Endothelial cell of umbilical vein (primary cell): ENCODE measurements around the gene TUT1. TPM values are rescaled to one million over a fixed set of nuclear protein-coding genes. Genes with fewer than 3 reads are reported as not detected.

Experiments
- BruUV-seq: library from RNA; stranded (reverse); fragments of 400-500 nt; replicated peaks from 2 replicates; lab custom pipeline; 2021; lab: Mats Ljungman, UMichigan
- CTCF ChIA-PET: fragments of 300-600, 350-600 bp; sonication (Branson Sonifier 250); formaldehyde crosslinking; loops from one replicate; lab custom pipeline; 2021; ENCODE audit warnings: antibody characterized with exemption, inconsistent platforms; lab: Charles Lee
- POLR2A ChIA-PET: fragments of 300-600, 350-600 bp; sonication (Branson Sonifier 250); formaldehyde crosslinking; loops from one replicate; lab custom pipeline; 2021; ENCODE audit warnings: antibody characterized with exemption, inconsistent platforms; lab: Charles Lee
- DNase-seq: peaks from one replicate; pipeline ENCODE4 v3.0.0-alpha.2; 2011; ENCODE audit warnings: low read depth, low spot score
- FAIRE-seq: peaks from 2 replicates; lab custom pipeline; 2011; peaks lifted over from hg19 to GRCh38; lab: Jason Lieb, UNC
- H2AFZ ChIP-seq: 2 replicates; pipeline ENCODE4 v1.6.0; 2012; ENCODE audit warnings: low read depth, low read length, control low read depth, inconsistent platforms
- H3K27ac ChIP-seq: 2 replicates; pipeline ENCODE4 v1.5.1; 2011; ENCODE audit warnings: low read depth, mild to moderate bottlenecking, control low read depth, low read length, moderate library complexity; ENCODE audit not compliant: insufficient read depth
- H3K27me3 ChIP-seq, 2 experiments: 2 replicates each; pipeline versions ENCODE4 v1.6.0 to v1.6.1; 2011; ENCODE audit warnings: low read length in 2 of 2, mixed read lengths in 1 of 2; ENCODE audit not compliant: control insufficient read depth in 2 of 2, insufficient read depth in 2 of 2
- H3K36me3 ChIP-seq, 2 experiments: 2 replicates in 1 of 2; 3 replicates in 1 of 2; pipeline ENCODE4 v1.5.1; 2011; ENCODE audit warnings: low read length in 2 of 2, mild to moderate bottlenecking in 1 of 2, moderate library complexity in 1 of 2; ENCODE audit not compliant: control insufficient read depth in 2 of 2, insufficient read depth in 2 of 2; ENCODE audit errors: extremely low read depth in 1 of 2
- H3K4me1 ChIP-seq: 3 replicates; pipeline ENCODE4 v1.5.1; 2011; ENCODE audit warnings: mild to moderate bottlenecking, low read length; ENCODE audit not compliant: control insufficient read depth, insufficient read depth; ENCODE audit errors: extremely low read depth
- H3K4me2 ChIP-seq: 2 replicates; pipeline ENCODE4 v1.6.1; 2011; ENCODE audit warnings: low read length, control low read depth, mixed read lengths; ENCODE audit not compliant: insufficient read depth
- H3K4me3 ChIP-seq, 3 experiments: fragments of 200-600 bp in 1 of 3; sonication (generic), shearing (Covaris generic) in 1 of 3; replicated peaks in 1 of 3; 2 replicates each; pipeline ENCODE4 v1.5.1; 2011 to 2016; ENCODE audit warnings: control low read depth in 3 of 3, low read length in 3 of 3, mild to moderate bottlenecking in 2 of 3, inconsistent platforms in 1 of 3, low read depth in 1 of 3, moderate library complexity in 1 of 3; ENCODE audit not compliant: insufficient read depth in 1 of 3
- H3K79me2 ChIP-seq: 2 replicates; pipeline ENCODE4 v1.6.0; 2012; ENCODE audit warnings: low read length, inconsistent platforms; ENCODE audit not compliant: control insufficient read depth, insufficient read depth
- H3K9ac ChIP-seq: replicated peaks from 2 replicates; pipeline ENCODE3; 2011; ENCODE audit warnings: low read length, control low read depth; ENCODE audit not compliant: insufficient read depth; ENCODE audit errors: extremely low read depth
- H3K9me1 ChIP-seq: replicated peaks from 3 replicates; pipeline ENCODE4 v1.6.0; 2011; ENCODE audit warnings: mild to moderate bottlenecking, low read length; ENCODE audit not compliant: control insufficient read depth, insufficient read depth; ENCODE audit errors: extremely low read depth
- H3K9me3 ChIP-seq: replicated peaks from 2 replicates; pipeline ENCODE4 v1.5.1; 2012; ENCODE audit warnings: low read length, inconsistent platforms; ENCODE audit not compliant: control insufficient read depth, insufficient read depth
- H4K20me1 ChIP-seq: replicated peaks from 2 replicates; pipeline ENCODE3; 2011; ENCODE audit warnings: mild to moderate bottlenecking, low read length; ENCODE audit not compliant: control insufficient read depth, insufficient read depth; ENCODE audit errors: extremely low read depth
- EZH2 ChIP-seq: IDR thresholded peaks from 2 replicates; pipeline ENCODE4 v1.6.1; 2012; ENCODE audit warnings: borderline replicate concordance, low read depth, mild to moderate bottlenecking, moderate library complexity, low read length, inconsistent platforms; ENCODE audit not compliant: severe bottlenecking
- FOS ChIP-seq: IDR thresholded peaks from 2 replicates; pipeline ENCODE4 v1.6.1; 2011; ENCODE audit warnings: mild to moderate bottlenecking, low read length, moderate library complexity, borderline replicate concordance; ENCODE audit not compliant: insufficient read depth
- GATA2 ChIP-seq: IDR thresholded peaks from 2 replicates; pipeline ENCODE4 v1.7.0; 2011; ENCODE audit warnings: low read depth, mild to moderate bottlenecking, moderate library complexity, mixed read lengths, low read length; ENCODE audit not compliant: insufficient read length, insufficient read depth
- JUN ChIP-seq: IDR thresholded peaks from 2 replicates; pipeline ENCODE4 v1.6.1; 2011; ENCODE audit warnings: borderline replicate concordance, low read depth; ENCODE audit not compliant: insufficient read length, insufficient read depth
- MYC ChIP-seq: IDR thresholded peaks from one replicate; pipeline ENCODE4 v1.6.1; 2011; ENCODE audit warnings: mild to moderate bottlenecking, low read depth, low read length
- POLR2A ChIP-seq: IDR thresholded peaks from 2 replicates; pipeline ENCODE4 v1.6.1; 2012; ENCODE audit warnings: low read depth, mild to moderate bottlenecking, control low read depth, low read length
- POLR2AphosphoS5 ChIP-seq: IDR thresholded peaks from 2 replicates; pipeline ENCODE4 v1.6.1; 2012; ENCODE audit warnings: low read depth, mild to moderate bottlenecking, control low read depth, low read length, moderate library complexity; ENCODE audit not compliant: insufficient read depth
- dilution Hi-C: fragments of 300-500 bp; cut with MboI; formaldehyde crosslinking; loops from one replicate; pipeline ENCODE4 v1.15.0; 2019; ENCODE audit warnings: low sequenced_read_pairs; ENCODE audit not compliant: extremely low pct_ligation_motif_present
- intact Hi-C: fragments of 100-400 bp; cut with micrococcal nuclease; formaldehyde crosslinking; loops from one replicate; pipeline ENCODE4 v1.10.0; 2022
- polyA plus RNA-seq, 4 experiments: library from polyadenylated mRNA; depleted of rRNA in 3 of 4; stranded (reverse) in 3 of 4; unstranded in 1 of 4; fragments of >200 nt; gene quantifications; 2 replicates each; pipeline versions ENCODE4 v1.2.1 to v1.2.3, GENCODE V29; 2011 to 2012; ENCODE audit warnings: missing spikeins in 1 of 4
- total RNA-seq: library from RNA; stranded (reverse); gene quantifications from 2 replicates; pipeline ENCODE4 v1.2.3, GENCODE V29; 2021
- TF ChIP-seq, protein P1 (sequence below), 2 donors: IDR thresholded peaks; 1 replicate in 1 of 2; 2 replicates in 1 of 2; pipeline ENCODE4 v1.5.1; 2011; ENCODE audit warnings: low read length in 2 of 2, mild to moderate bottlenecking in 2 of 2, moderate library complexity in 2 of 2, control low read depth in 1 of 2, inconsistent platforms in 1 of 2, low read depth in 1 of 2; ENCODE audit not compliant: insufficient read depth in 1 of 2; ENCODE audit errors: extremely low read depth in 1 of 2
- TF ChIP-seq, protein P2 (sequence below): IDR thresholded peaks from 2 replicates; pipeline ENCODE4 v1.6.1; 2011; ENCODE audit not compliant: insufficient read depth, insufficient read length

TUT1 gene
- total and polyA plus RNA-seq, 2 donors (not counting 3 experiments of a cell fraction or from before 2014, with no cell fraction given), result 12.7 to 16.9 TPM

DNA sequence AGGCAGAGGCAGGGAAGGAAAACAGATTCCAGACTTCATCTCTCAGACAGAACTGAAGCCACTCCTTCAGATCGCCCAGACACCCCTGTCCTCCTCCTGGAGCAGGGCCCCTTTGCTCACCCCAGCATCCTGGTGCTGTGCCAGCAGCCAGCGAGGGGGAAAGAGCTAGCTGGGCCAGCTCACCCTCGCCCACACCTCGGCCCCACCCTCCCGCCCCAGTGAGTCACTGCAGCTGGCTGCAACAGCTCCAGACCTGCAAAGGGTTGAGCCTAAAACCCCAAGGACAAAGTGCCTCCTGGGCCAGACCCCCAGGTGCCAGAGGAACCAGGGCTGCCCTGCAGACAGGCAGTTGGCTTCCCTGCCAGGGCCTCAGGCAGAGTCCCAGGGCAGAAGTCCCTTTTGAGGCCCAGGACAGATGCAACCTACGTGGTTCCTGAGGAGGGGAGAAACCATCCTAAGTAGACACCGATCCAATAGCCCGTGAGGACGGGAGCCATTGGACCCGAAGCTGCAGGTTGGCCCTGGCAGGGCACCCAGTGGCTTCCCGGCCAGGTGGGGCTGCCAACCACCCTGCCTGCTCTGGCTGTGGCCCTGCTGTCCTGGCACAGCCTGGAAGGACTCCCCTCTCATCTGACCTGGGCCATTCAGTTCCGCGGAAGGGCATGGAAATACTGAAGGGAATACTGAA is 51.9 kb downstream of the TUT1 start:
- Histone ChIP-seq H3K9me1 (no peaks in the 10 kb centered on the region), H3K27me3 (no peaks in the 10 kb centered on the region), H2AFZ (no peak overlapping the region), H3K9ac (no peak overlapping the region), H3K27ac (peak overlapping the region; percentile 29), H3K9me3 (no peaks in the 10 kb centered on the region), H3K4me3 (no peak overlapping the region), H3K4me2 (peak overlapping the region; percentile 27), H4K20me1 (peaks cover 7% of the 10 kb centered on the region), H3K4me1 (peaks cover 52% of the 10 kb centered on the region), H3K36me3 (peaks cover 7 to 15% of the 10 kb centered on the region in 2 experiments), H3K79me2 (peaks cover 97% of the 10 kb centered on the region)
- POLR2A ChIA-PET, result interaction anchor here (0.5 to 0.9 kb wide), 4 partner anchors 21 to 724 kb away, joined by 3 to 5 read pairs (median 3); no protein-coding TSS in a partner anchor
- no TSS peak for BruUV-seq
- peak; percentile 15 for TF ChIP-seq POLR2AphosphoS5
- no peak for TF ChIP-seq EZH2
- FAIRE-seq (peak; percentile 71), DNase-seq (peak; percentile 65)
- CTCF ChIA-PET, result interaction anchor here (1.0 to 11.2 kb wide), 7 partner anchors 19 to 145 kb away, joined by 4 to 377 read pairs (median 10); partner anchors contain the start of gene EEF1G
- dilution Hi-C loops (no loop called here), intact Hi-C loops (no loop called here)

DNA sequence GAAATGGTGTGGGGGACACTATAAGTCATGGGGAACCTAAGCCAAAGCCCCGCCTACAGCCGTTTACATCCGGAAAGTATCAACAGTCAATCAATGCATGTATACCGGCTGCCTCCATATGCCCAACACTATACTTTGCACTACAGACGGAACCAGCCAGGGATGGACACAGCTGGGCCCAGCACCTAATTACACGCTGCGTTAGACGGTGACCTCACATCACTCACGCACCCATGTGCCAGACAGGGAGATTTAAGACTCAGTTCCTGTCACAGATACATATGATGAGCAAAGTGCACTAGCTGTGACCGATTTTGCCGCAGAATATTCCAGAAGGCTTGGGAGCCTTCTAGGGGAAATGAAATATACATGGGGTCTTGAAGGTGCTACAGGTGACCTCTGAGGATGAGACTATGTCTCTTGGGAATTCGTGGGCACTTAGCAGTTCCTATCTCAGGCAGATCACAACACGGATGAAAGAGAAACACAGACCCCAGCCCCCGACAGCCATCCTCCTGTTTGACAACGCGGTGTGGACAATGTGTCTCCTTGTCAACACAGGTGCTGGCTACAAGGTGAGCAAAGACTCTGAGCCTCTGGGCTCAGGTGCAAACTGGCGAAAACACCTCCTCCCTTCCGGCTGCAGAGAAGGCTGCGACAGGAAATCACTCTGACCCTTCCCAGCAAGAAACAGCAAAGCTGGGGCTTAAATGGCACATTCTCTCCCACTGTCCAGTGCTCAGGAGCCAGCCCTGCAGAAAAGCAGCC is 52.7 kb downstream of the TUT1 start:
- ChIA-PET POLR2A (interaction anchor here (0.5 to 0.9 kb wide), 4 partner anchors 22 to 724 kb away, joined by 3 to 5 read pairs (median 3); no protein-coding TSS in a partner anchor), CTCF (interaction anchor here (1.0 to 11.2 kb wide), 7 partner anchors 20 to 144 kb away, joined by 4 to 377 read pairs (median 10); partner anchors contain the start of gene EEF1G)
- no peaks in the 10 kb centered on the region for H3K27me3 ChIP-seq
- peak overlapping the region; percentile 27 for H3K4me2 ChIP-seq
- H3K27ac ChIP-seq, result peak overlapping the region; percentile 29
- H3K9me3 ChIP-seq, result no peaks in the 10 kb centered on the region
- dilution Hi-C loops (no loop called here), intact Hi-C loops (no loop called here)
- H3K4me3 ChIP-seq, result no peak overlapping the region
- H2AFZ ChIP-seq, result no peak overlapping the region
- DNase-seq, result no peak
- H3K4me1 ChIP-seq, result peaks cover 48% of the 10 kb centered on the region
- H3K79me2 ChIP-seq, result peaks cover 96% of the 10 kb centered on the region
- TF ChIP-seq POLR2A (no peak), EZH2 (no peak), FOS (no peak), JUN (no peak), MYC (no peak), POLR2AphosphoS5 (no peak), GATA2 (no peak)
- TF ChIP-seq, protein P1, sequence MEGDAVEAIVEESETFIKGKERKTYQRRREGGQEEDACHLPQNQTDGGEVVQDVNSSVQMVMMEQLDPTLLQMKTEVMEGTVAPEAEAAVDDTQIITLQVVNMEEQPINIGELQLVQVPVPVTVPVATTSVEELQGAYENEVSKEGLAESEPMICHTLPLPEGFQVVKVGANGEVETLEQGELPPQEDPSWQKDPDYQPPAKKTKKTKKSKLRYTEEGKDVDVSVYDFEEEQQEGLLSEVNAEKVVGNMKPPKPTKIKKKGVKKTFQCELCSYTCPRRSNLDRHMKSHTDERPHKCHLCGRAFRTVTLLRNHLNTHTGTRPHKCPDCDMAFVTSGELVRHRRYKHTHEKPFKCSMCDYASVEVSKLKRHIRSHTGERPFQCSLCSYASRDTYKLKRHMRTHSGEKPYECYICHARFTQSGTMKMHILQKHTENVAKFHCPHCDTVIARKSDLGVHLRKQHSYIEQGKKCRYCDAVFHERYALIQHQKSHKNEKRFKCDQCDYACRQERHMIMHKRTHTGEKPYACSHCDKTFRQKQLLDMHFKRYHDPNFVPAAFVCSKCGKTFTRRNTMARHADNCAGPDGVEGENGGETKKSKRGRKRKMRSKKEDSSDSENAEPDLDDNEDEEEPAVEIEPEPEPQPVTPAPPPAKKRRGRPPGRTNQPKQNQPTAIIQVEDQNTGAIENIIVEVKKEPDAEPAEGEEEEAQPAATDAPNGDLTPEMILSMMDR (IDR thresholded peaks at IDR 0.05; ENCODE audit: extremely low read depth in 1 of 2, insufficient read depth in 1 of 2, low read depth in 1 of 2, low read length in 2 of 2), result no peak
- TF ChIP-seq, protein P2, sequence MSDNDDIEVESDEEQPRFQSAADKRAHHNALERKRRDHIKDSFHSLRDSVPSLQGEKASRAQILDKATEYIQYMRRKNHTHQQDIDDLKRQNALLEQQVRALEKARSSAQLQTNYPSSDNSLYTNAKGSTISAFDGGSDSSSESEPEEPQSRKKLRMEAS, result no peak
- no peaks in the 10 kb centered on the region for H3K9me1 ChIP-seq
- H3K9ac ChIP-seq, result no peak overlapping the region
- FAIRE-seq, result no peak
- H3K36me3 ChIP-seq, result peaks cover 12 to 22% of the 10 kb centered on the region in 2 experiments
- BruUV-seq, result no TSS peak
- H4K20me1 ChIP-seq, result peaks cover 7% of the 10 kb centered on the region
